ENCODE results near the gene C4BPA. TPM values are rescaled to one million over a fixed set of nuclear protein-coding genes. Genes with fewer than 3 reads are reported as not detected.

The C4BPA gene
- total and polyA plus RNA-seq, 9 of the 15 experiments (the other 6 are each of a cell fraction or from before 2014, with no cell fraction given): 0.04 to 0.22 (median 0.11) TPM; not detected in 3

DNA sequence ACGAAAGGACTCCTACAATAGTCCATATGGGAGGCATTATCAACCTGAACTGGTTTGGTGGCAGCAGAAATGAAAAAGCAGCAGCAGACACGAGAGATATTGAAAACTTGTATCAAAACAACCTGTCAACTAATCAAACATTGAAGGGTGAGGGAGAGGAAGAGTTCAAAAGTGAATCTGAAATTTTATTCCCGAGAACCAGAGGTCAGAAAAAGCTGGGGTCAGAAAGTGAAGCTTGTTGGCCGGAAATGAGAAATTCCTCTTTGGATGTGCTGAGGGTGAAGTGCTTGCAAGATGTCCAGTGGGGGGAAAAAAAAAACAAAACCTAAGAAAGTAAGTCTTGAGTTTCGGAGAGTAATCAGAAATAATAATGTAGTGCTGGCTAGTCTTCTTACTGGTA lies 1.9 kb upstream of the C4BPA start (continued):
- TF ChIP-seq XRCC4 (IDR thresholded peaks at IDR 0.05; ENCODE audit: extremely low read depth, insufficient read depth, insufficient read length): no peak

- no TSS peak for BruUV-seq (replicated peaks)
- FAIRE-seq (no peak), ATAC-seq (no peak)
Measured at GRCh38 chr1:207102659-207103058, 1.4 kb upstream of the C4BPA start.

More at GRCh38 chr1:207102659-207103058, 1.4 kb upstream of the C4BPA start:
- DNase-seq (ENCODE audit: extremely low read depth in 1 of 4, low spot score in 3 of 4): no peak
- intact Hi-C loops (cut with micrococcal nuclease): no loop called here
- Histone ChIP-seq H3K27me3 (ENCODE audit: control insufficient read depth in 2 of 2, insufficient read depth in 2 of 2, low read length in 2 of 2) (no peaks in the 10 kb centered on the region), H2AFZ (ENCODE audit: low read depth, low read length) (no peak overlapping the region), H3K4me2 (ENCODE audit: insufficient read depth, low read length) (no peak overlapping the region), H3K9me1 (ENCODE audit: control insufficient read depth, insufficient read depth, low read length) (no peaks in the 10 kb centered on the region), H3K4me3 (no peak overlapping the region), H3K36me3 (ENCODE audit: control insufficient read depth, insufficient read depth, low read length) (no peaks in the 10 kb centered on the region), H4K20me1 (replicated peaks; ENCODE audit: control insufficient read depth, insufficient read depth, low read length) (no peaks in the 10 kb centered on the region), H3K4me1 (replicated peaks in 1 of 2; ENCODE audit: control insufficient read depth in 2 of 2, insufficient read depth in 2 of 2, low read length in 2 of 2) (no peaks in the 10 kb centered on the region; a peak in 1 of 5 replicates), H3K79me2 (ENCODE audit: control insufficient read depth, insufficient read depth, low read length) (no peaks in the 10 kb centered on the region), H3K9ac (ENCODE audit: insufficient read depth in 1 of 2, low read depth in 2 of 2, low read length in 2 of 2) (no peak overlapping the region), H3K27ac (ENCODE audit: extremely low read depth, low read depth, low read length) (no peak overlapping the region), H3K9me3 (replicated peaks; ENCODE audit: control insufficient read depth, insufficient read depth, low read depth, low read length) (no peaks in the 10 kb centered on the region)
- no peak for TF ChIP-seq FOS (IDR thresholded peaks at IDR 0.05; ENCODE audit: extremely low read depth, insufficient read length)
- no peak for TF ChIP-seq DMBX1 (CRISPR knock-in tag; IDR thresholded peaks at IDR 0.05; ENCODE audit: borderline replicate concordance)
- TF ChIP-seq BRF2 (IDR thresholded peaks at IDR 0.05; ENCODE audit: borderline replicate concordance, insufficient read depth, insufficient read length): no peak
- no peak for TF ChIP-seq USF1 (CRISPR knock-in tag; IDR thresholded peaks at IDR 0.05)
- no peak for TF ChIP-seq ATF7 (IDR thresholded peaks at IDR 0.05)
- TF ChIP-seq SRSF1 (IDR thresholded peaks at IDR 0.05; ENCODE audit: low read depth, low read length): no peak
- TF ChIP-seq MBD2 (IDR thresholded peaks at IDR 0.05; ENCODE audit: borderline replicate concordance, low read depth): no peak
- no peak for TF ChIP-seq BDP1 (IDR thresholded peaks at IDR 0.05; ENCODE audit: insufficient read depth, insufficient read length)
- TF ChIP-seq FOXJ2 (tag; IDR thresholded peaks at IDR 0.05): no peak
- TF ChIP-seq, protein P1, sequence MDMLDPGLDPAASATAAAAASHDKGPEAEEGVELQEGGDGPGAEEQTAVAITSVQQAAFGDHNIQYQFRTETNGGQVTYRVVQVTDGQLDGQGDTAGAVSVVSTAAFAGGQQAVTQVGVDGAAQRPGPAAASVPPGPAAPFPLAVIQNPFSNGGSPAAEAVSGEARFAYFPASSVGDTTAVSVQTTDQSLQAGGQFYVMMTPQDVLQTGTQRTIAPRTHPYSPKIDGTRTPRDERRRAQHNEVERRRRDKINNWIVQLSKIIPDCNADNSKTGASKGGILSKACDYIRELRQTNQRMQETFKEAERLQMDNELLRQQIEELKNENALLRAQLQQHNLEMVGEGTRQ (CRISPR knock-in tag; IDR thresholded peaks at IDR 0.05): no peak
- TF ChIP-seq ZBTB9 (CRISPR knock-in tag; IDR thresholded peaks at IDR 0.05): no peak
- no peak for TF ChIP-seq ZNF707 (CRISPR knock-in tag; conservative IDR thresholded peaks at IDR 0.05)
- TF ChIP-seq LARP7 (IDR thresholded peaks at IDR 0.05): no peak
- TF ChIP-seq ERF (CRISPR knock-in tag; IDR thresholded peaks at IDR 0.05): no peak
- TF ChIP-seq GATAD2A (IDR thresholded peaks at IDR 0.05): no peak
- TF ChIP-seq SMAD2 (IDR thresholded peaks at IDR 0.05; ENCODE audit: low read depth, low read length): no peak
- TF ChIP-seq THRAP3 (IDR thresholded peaks at IDR 0.05; ENCODE audit: borderline replicate concordance): no peak
- no peak for TF ChIP-seq RBM17 (IDR thresholded peaks at IDR 0.05; ENCODE audit: borderline replicate concordance, low read depth, low read length)
- TF ChIP-seq CAMTA2 (CRISPR knock-in tag; conservative IDR thresholded peaks at IDR 0.05): no peak
- CTCF ChIA-PET (ENCODE audit: low intra/inter-chr PET ratio): no interaction called here
- POLR2A ChIA-PET: no interaction called here
- in situ Hi-C loops (cut with MboI): no loop called here
- WGBS (ENCODE audit: insufficient coverage, low coverage, missing lambda C conversion rate): 27% methylated on average over 1 of the region's 1 CpG

Measured in K562 (cell line).